ENCODE results near the gene CANX. TPM values are rescaled to one million over a fixed set of nuclear protein-coding genes. Genes with fewer than 3 reads are reported as not detected.

Gene CANX
- total RNA-seq, 2 donors from 2014 or later, result 572 to 714 TPM

DNA sequence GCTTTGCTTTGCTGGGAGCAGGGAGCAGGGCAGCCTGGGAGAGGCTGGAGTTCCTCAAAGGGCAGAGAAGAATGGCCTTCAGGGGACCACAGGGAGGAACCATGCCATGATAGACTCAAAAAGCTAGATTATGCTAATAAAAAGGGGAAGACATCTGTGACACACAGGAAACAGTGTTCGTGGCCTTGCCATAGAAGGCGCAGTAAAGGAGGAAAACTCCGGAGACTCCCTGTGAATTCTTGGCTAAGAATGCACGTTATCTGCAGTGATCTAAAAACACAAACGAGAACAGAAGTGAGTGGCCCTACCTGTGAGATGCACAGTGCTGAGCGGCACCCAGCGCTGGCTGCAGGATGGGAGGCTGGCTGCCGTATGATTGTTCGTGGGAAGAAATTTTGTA, 79.1 kb downstream of the CANX start:
- H3K4me3 Mint-ChIP-seq, result no peak overlapping the region
- ATAC-seq (replicated peaks in 1 of 2), result no peak
- H3K36me3 Mint-ChIP-seq (ENCODE audit: insufficient read depth in 2 of 2), result peaks cover 5 to 24% of the 10 kb centered on the region in 2 donors
- H3K27me3 Mint-ChIP-seq (ENCODE audit: low read depth), result no peaks in the 10 kb centered on the region
- H3K9me3 Mint-ChIP-seq, result no peaks in the 10 kb centered on the region
- DNase-seq, result no peak
- H3K27ac Mint-ChIP-seq, result peak overlapping the region; percentile 49
- H3K4me1 Mint-ChIP-seq (ENCODE audit: low read depth), result no peaks in the 10 kb centered on the region

DNA sequence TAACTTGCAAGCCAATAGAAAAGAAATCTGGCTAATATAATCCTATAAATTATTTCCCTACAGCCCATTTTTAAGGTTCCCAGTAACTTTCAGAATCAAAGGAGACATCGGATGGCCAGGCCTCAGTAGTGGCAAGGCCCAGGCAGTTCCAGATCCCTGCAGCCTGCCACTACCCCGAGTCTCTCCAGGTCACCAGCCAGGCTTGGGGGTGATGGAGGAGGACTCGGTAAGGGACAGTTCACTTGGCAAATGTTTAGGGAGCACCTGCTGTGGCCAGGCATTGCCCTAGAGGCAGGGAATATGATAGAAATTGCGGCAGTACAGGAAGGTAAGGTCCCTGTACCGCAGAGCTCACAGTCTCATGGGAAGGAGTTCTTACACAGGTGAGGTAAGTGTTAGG, 79.8 kb downstream of the CANX start:
- Mint-ChIP-seq H3K4me1 (ENCODE audit: low read depth) (no peaks in the 10 kb centered on the region), H3K27ac (peak overlapping the region; percentile 6), H3K36me3 (ENCODE audit: insufficient read depth in 2 of 2) (peaks cover 5 to 19% of the 10 kb centered on the region in 2 donors), H3K4me3 (no peak overlapping the region), H3K9me3 (no peaks in the 10 kb centered on the region), H3K27me3 (ENCODE audit: low read depth) (no peaks in the 10 kb centered on the region)
- ATAC-seq (replicated peaks in 1 of 2), result no peak
- DNase-seq, result no peak

DNA sequence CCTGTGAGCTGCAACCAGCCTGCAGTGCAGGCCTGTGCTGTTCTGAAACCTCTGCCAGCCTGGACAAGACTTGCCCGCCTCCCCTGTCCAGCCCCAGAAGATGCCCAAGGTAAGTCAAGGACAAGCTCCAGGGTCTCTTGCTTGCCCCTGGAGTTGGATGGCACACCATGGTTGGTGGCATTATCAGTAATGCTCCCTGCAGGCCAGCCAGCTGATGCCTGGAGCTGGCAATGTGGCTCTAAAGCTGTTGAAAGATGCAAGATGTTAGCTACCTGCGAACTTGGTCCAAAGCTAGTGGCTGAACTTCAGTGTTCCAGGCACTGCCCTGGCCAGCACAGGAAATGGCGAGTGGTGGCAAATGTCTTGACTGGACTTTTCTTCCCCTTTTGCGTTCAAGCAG, 81.1 kb downstream of the CANX start:
- Mint-ChIP-seq H3K27ac (no peak overlapping the region), H3K36me3 (ENCODE audit: insufficient read depth in 2 of 2) (peaks cover 5 to 12% of the 10 kb centered on the region in 2 donors), H3K9me3 (no peaks in the 10 kb centered on the region), H3K4me3 (no peak overlapping the region), H3K27me3 (ENCODE audit: low read depth) (no peaks in the 10 kb centered on the region), H3K4me1 (ENCODE audit: low read depth) (no peaks in the 10 kb centered on the region)
- DNase-seq (no peak), ATAC-seq (replicated peaks in 1 of 2) (no peak)

- H3K4me3 Mint-ChIP-seq, result no peak overlapping the region
- ATAC-seq (replicated peaks in 1 of 2) (no peak), DNase-seq (no peak)
- no peaks in the 10 kb centered on the region for H3K27me3 Mint-ChIP-seq (ENCODE audit: low read depth)
- H3K36me3 Mint-ChIP-seq (ENCODE audit: insufficient read depth in 2 of 2), result peaks cover 5 to 12% of the 10 kb centered on the region in 2 donors
- no peak overlapping the region for H3K27ac Mint-ChIP-seq
- H3K4me1 Mint-ChIP-seq (ENCODE audit: low read depth), result no peaks in the 10 kb centered on the region
- no peaks in the 10 kb centered on the region for H3K9me3 Mint-ChIP-seq
These were observed 81.6 kb downstream of the CANX start for GRCh38 chr5:179780362-179780761.

Other genes with a start within 250 kb of the CANX start
- gene RUFY1, start 148.4 kb upstream of the CANX start, total RNA-seq, result 10 to 100 TPM; 32.0 to 37.9 TPM
- gene HNRNPH1, start 75.3 kb upstream of the CANX start, total RNA-seq, result 100 to 1,000 TPM; 805 to 958 TPM
- gene CBY3, start 17.9 kb upstream of the CANX start, total RNA-seq, result under 1 TPM in 1 of 2 donors, not detected in 1; 0.44 TPM
- gene MAML1, start 33.9 kb downstream of the CANX start, total RNA-seq, result 10 to 100 TPM; 26.9 to 28.0 TPM
- gene LTC4S, start 95.0 kb downstream of the CANX start, total RNA-seq, result 1 to 10 TPM; 1.5 TPM
- gene MGAT4B, start 107.9 kb downstream of the CANX start, total RNA-seq, result 100 to 1,000 TPM; 101 to 108 TPM
- 100 to 1,000 TPM; 213 to 226 TPM for gene SQSTM1, start 121.9 kb downstream of the CANX start, total RNA-seq
- gene MRNIP, start 159.8 kb downstream of the CANX start, total RNA-seq, result 10 to 100 TPM; 26.4 to 33.3 TPM
- gene TBC1D9B, start 208.9 kb downstream of the CANX start, total RNA-seq, result 10 to 100 TPM; 62.5 to 72.3 TPM

All from activated T-cell treated with anti-CD3 and anti-CD28 coated beads, Interleukin-2, amount 50 U/mL, for 72 hours (primary cell).